Stimulated activated CD8-positive, alpha-beta memory T cell treated with anti-CD3 and anti-CD28 coated beads, Interleukin-15, amount 100 ng/mL, for 48 hours (primary cell): ENCODE measurements around the gene KLRD1.
"Not testable (repeated sequence)": the region's sequence is repeated elsewhere in the genome, so short reads cannot be mapped to it uniquely, and the experiment has no call there.

ENCODE experiments used
- DNase-seq, 2 donors: peaks; one replicate each; pipeline ENCODE4 v3.0.0-alpha.2; 2020; ENCODE audit warnings: low read depth in 2 of 2

KLRD1 gene, protein sequence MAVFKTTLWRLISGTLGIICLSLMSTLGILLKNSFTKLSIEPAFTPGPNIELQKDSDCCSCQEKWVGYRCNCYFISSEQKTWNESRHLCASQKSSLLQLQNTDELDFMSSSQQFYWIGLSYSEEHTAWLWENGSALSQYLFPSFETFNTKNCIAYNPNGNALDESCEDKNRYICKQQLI

DNA sequence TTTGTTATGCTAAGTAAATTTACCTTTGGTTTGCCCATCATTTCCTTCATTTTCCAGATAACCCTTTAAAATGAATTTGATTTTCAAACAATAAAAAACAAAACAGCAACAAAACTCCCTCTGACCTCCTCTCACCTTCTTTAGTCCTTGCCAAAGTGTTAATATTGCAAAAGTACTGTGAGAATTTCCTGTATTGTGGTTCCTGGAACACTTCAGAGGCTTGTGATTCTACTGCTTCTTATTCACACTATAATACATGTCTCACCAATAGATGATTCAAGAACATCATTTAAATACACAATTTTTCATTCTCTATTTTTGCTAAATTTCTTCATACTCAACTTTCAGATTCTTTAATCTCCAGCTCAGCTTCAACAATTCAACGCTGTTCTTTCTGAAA lies at the start of gene KLRD1:
Gene KLRD1 (plus strand): TSS at position 241 of the 400 bp plus-strand sequence. CDS start 208 bp downstream, outside the sequence.
- DNase-seq: no peak

DNA sequence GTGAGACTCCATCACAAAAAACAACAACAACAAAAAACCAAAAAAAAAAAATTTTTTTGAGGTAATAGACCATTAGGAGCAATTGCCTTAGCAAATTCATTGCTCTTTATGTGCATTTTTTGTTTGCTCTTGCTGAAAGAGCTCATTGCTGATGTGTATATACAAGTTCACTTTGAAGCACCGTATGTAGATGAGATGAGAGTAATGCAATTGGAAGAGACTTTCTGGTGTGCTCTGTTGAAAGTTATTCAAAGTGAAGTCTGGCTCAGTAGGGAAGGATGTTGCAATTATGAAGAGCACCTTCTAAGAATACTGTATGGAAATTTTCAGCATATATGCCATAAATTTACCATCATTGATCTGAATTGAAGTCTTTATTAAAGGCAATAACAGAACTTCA lies 46.7 kb upstream of the KLRD1 start:
- DNase-seq: no peak

DNA sequence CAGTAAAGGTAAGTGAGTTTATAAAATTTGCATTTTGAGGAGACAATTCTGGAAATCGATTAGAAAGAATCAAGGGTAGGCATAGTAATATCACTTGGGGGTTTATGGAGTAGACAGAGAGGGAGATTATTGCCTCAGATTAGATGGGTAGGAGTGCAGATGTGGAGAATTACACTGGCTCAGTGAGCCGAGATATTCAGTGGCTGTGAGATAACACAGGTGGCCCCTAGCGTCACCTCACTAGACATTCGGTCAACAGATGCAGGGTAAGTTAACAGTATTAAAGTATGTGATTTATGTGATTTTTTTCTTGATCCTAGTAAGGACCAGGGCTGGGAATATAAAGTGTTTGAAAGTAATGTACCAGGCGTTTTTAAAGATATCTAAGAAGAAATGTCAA lies 39.6 kb upstream of the KLRD1 start:
- no peak for DNase-seq

DNA sequence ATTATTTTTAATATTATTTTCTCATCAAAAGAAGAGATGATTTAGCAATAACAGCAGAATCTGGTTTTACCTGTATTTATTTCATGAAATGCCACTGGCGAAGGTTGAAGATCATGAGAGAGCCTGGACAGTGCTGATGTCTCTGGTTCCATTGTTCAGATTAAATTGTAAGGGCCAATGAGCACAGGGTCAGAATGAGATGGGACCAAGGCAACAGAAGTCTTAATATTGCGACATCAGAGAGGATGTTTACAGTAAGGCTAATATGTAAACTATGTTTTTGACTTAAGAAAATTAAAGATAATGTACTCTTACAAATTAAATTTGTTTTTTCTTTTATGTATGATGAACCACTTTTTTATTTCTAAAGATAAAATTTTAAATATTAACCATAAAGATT lies 35.2 kb upstream of the KLRD1 start:
- no peak for DNase-seq

DNA sequence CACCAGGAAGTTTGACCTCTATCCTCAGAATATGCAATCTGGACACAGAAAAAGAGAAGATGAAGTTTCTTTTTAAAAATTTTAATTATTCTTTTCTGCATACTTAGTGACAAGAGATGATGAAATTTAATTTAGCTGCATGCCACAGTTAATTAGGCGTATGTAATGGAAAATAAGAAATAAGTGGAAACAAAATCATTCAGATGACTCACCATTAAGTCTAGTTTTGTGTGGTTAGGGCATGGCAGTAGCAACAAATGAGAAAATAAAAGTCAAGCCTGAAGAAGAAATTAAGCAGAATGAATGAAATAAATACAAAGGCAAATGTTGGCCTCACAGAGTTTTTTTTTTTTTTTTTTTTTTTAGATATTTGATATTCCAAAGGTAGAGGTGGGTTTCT lies 30.9 kb upstream of the KLRD1 start:
- DNase-seq: no peak

DNA sequence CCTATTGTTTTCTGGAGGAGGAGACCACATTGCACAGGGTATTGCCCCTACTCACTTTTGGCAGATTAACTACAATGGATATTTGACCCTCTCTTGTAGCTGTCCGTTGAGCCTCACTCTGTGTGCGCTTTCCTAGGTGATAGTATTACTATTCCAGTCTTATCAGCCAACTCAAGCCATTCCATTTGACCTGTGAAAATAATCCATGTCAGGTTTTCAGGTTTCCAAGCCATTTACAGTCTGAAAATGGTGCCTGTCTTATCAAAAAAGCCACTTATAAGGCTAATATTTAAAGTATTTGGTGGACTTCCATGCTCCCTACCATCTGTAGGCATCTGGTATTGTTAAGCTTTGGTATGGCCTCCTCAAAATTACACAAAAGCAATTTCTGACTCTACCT lies 29.6 kb upstream of the KLRD1 start:
- DNase-seq: no peak

DNA sequence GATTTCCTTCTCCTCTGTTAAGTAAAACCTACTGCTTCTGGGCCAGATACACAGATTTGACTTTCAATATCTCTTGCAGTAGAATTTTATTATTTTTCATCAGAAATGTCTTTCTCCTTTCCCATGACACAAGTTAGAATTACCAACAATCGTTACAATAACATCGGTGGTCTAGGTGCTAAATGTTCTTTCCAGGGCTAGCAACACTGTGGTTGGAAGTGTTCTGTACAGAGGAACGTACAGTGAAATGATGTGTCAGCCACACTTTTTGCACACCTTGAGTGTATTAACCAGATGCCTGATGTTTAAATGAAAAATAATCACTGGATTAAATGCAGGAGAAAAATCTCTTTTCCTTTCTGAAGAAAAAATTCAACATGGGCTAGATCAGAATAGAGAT lies 27.7 kb upstream of the KLRD1 start:
- no peak for DNase-seq

DNA sequence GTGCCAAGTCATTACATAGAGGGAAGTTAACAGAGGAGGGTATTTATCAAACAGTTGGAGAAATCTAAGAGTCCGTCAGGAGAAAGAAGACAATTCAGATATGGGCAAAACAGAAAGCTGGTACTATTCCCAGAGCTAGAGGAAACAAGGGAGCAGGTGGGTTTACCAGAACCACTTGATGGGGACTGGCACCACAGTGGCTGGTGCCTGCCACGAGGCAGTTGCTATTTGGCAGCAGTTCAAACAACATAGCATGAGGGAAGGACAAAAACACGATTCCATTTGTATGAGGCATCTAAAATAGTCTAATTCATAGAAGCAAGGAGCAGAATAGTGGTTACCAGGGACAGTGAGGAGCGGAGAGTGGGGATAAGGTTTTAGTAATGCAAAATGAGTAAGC lies 24.6 kb upstream of the KLRD1 start:
- DNase-seq: no peak

DNA sequence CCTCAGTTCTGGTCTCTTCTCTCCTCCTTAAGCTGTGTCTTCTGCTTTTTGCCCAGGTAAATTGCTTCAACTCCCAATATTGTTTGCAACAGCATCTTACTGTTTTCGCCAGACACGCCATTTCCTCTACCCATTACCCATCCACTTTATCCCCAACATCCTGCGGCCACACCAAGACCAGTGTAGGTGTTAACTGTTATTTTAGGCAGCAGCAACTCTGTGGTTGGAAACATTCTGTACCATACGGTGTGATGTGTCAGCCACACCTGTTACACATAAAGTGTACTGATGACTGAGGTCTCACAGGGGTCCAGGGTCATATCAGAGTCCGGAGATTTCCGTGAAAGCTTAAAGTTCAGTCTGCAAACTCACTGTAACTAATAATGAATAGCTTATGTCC lies 21.8 kb upstream of the KLRD1 start:
- peak in 1 of 2 donors; percentile 49 for DNase-seq

DNA sequence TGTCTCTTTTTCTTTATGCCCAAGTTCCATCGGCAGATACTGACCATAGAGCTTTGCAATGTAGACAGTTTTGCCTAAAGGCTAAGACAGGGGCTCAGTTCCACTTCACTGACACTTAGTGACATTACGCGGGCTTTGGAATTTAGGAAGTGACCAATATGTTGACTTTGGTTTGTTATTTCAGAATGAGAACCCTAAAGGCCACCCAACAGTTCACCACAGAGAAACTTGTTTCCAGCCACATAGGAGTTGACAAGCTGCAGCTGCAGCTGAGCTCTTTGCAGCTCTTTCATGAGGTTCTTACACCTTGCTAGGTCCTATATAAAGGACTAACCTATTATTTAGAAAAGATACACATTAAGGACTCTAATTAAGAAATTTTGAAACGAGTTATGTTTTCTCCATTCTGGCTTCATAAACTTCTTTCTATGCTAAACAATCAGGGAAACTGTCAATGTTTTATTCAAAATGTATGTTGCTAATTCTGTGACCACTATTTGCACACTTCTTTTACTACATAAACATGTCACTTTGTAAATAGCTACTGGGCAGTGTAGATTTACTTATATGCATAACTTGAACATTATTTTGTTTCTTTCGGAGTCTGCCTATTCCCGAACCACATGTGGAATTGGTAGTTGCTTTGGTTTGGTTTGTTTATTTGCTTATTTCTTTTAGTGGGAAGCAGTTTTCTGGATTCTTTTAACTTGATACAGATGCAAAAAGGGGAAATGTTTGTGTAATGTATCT lies 18.5 kb upstream of the KLRD1 start:
- no peak for DNase-seq

DNA sequence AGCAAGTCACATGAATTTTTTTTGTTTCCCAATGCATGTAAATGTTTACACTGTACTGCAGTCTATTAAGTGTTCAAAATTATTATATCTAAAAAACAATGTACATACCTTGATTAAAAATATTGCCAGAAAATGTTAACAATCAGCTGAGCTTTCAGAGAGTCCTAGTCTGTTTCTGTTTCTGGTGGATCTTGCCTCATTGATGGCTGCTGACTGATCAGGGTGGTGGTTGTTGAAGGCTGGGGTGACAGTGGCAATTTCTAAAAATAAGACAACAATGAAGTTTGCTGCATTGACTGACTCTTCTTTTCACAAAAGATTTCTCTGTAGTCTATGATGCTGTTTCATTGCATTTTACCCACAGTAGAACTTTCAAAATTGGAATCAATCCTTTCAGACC lies 16.6 kb upstream of the KLRD1 start:
- no peak for DNase-seq

DNA sequence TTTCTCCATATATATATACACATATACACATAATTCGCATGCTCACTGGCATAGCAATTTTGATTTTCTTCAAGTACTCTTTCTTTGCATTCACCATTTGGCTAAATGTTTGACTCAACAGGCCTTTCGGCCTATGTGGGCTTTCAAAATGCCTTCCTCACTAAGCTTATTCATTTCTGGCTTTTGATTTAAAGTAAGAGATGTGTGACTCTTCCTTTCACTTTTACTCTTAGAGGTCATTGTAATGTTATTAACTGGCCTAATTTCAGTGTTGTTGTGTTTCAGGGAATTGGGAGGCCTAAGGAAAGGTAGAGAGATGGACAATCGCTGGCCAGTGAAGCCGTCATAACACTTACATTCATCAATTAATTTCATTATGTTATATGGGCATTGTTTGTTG lies 14.5 kb upstream of the KLRD1 start:
- no peak for DNase-seq

DNA sequence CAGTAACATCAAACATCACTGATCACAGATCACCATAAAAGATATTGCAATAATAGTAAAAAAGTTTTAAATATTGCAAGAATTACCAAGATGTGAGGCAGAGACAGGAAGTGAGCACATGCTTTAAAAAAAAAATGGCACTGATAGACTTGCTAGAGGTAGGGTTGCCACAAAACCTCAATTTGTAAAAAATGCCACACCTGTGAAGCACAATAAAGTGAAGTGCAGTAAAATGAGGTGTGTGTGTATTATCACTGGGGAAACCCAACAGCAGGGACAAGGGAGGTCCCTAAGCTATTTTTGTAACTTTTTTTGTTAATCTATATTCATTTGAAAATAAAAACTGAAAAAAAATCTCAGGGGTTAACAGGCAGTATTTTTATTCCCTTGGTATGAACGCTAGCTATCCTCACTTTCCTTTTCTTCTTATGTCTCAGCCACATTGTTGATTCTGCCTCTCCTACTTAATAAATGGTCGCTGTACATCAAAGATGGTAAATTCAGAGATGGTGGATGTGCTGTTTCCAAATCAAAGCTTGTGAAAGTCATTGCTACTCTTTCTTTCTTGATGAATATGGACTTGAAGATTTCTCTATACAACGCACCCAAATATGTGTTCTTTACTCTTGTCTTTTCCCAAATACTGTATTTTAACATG lies 14.0 kb upstream of the KLRD1 start:
- no peak for DNase-seq

DNA sequence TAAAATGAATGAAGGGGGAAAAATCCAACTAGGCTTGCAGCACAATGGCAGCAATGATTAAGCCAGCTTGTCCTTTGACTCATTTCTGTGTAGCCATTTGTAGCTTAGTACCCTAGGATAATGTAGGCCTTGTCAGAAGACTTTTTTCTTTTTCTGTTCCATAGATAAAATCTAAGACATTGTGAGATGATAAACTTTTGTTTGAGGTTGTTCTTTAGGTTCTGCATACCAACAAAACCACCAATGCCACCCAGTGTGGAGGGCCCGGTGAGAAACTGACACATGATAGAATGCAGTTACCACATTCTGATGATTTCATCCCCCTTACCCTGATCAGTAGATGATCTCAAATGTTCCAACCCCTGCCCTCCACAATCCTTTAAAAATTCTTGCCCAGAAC lies 6.6 kb upstream of the KLRD1 start:
- DNase-seq: peak; percentile 55 to 57

DNA sequence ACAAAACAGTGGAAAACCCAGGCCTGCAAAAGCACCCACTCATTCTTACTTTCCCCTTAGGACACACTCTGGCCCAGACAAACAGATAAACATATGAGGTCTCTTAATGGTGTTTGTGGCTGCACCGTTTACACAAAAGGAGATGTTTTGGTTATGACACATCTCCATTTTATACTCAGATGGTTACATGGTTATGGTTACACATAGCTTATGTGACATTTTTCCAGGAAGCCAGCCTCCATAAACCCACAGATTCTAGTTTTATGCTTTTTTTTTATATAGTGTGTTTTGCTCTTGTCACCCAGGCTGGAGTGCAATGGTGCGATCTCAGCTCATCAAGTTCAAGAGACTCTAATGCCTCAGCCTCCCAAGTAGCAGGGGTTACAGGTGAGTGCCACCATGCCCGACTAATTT lies 3.5 kb upstream of the KLRD1 start:
- no peak for DNase-seq

DNA sequence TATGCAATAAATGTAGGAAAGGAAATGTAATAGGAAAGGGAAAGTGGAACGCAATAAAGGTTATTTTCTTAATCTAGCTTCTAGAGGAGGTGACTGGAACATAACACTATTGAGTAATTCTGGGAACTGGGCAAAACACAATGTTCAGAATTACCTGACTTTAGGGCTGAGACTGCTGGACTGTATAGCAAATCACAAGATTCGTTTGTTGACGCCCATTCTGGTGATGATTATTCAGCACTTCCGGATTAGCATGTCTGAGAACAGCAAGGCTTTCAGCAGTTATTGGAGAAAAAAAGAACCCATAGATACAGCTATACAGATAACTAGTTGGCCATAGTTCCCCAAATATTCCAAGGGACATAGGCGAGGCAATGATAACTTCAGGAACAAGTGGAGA lies 2.3 kb upstream of the KLRD1 start:
- DNase-seq: no peak

DNA sequence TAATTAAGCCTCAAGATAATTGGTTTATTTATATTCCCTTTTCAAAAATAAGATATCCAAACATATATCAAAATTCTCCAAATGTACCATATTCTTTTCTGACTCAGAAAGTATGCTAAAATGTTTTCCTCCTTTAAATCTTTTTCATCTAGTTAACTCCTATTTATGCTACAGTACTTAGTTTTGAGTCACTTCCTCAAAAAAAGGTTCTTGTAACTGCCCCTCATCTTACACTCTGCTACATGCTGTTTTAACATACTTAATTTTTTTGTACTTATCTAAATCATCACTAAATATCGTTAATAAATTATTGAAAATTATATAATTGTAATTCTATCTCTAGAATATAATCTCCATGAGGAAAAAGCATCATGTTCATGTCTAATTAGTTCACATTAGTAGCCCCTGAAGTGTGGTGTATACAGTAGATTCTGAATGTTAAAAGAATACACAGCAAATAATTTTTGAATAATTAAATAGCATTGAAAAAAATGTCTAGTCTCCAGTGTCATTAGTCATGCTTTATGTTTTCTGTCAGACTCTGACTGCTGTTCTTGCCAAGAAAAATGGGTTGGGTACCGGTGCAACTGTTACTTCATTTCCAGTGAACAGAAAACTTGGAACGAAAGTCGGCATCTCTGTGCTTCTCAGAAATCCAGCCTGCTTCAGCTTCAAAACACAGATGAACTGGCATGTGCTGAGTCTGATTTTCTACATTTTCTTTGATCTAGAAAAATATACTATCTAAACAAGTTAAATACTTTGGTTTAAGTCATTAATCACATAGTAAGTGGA lies 3.5 kb downstream of the KLRD1 start:
- no peak for DNase-seq

DNA sequence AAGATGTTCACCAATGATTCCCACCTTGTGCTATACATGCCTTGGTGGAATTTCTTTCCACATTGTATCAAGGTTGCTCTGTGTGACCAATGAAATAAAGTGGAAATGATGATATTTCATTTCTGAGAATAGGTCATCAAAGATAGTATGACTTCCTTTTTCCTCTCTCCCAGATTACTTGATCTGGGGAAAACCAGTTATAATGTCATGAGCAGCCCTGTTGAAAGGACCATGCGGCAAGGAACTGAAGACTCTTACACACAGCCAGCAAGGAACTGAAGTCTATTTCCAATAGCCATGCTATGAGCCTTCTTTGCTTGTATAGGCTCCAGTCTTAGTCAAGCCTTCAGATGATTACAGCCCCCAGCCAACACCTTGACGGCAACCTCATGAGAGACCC lies 11.7 kb downstream of the KLRD1 start:
- DNase-seq: no peak

DNA sequence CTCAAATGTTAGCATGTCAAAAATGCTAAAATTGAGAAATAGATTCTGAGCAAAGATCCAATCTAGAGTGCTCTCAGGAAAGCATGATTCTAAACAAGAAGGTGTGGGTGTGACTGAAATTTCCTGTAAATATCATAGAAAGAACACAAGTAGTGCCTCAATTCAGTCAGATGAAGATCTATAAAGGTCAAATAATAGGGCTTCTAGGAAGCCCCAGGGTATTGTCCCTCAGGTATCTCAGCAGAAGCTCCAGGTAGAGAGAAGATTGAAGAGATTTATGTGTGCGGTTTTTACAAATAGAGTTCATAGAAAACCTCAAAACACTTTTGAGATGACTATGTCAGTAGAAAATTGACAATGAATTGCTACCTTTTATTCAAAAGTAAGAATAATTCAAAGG lies 13.0 kb downstream of the KLRD1 start:
- DNase-seq: no peak

DNA sequence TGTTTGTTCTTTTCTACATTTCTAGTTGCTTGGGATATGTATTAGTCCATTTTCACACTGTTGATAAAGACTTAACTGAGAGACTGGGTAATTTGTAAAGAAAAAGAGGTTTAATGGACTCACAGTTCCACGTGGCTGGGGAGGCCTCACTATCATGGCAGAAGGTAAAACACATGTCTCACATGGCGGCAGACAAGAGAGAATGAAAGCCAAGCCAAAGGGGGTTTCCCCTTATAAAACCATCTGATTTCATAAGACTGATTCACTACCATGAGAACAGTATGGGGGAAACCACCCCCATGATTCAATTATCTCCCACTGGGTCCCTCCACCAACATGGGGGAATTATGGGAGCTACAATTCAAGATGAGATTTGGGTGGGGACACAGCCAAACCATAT lies 21.0 kb downstream of the KLRD1 start:
- not testable (repeated sequence) for DNase-seq

DNA sequence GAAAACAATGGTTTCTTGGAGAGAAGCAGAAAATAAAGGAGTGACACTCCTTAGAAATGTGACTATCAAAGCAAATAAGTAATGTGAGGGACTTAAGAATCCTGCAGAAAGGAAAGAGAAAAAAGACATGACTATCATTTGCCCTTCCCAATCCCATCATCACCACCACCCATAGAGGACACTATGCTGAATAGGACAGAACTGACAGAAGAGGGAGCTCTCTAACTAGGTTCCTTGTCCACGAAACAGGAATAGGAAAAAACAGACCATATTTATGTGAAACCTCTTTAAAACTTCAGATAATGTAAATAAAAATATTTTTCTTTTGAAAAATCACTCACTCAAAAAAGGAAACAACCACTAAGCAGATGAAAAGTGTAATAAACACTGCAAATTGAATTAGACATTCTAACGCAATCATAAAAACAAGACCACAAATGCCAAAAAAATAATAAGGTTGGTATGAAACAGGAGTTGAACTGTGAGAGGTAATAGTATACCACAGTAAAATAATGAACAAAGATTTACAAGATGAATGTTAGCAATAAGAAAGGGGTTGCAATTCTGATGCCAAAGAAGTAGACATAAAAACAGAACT lies 24.1 kb downstream of the KLRD1 start:
- no peak for DNase-seq

DNA sequence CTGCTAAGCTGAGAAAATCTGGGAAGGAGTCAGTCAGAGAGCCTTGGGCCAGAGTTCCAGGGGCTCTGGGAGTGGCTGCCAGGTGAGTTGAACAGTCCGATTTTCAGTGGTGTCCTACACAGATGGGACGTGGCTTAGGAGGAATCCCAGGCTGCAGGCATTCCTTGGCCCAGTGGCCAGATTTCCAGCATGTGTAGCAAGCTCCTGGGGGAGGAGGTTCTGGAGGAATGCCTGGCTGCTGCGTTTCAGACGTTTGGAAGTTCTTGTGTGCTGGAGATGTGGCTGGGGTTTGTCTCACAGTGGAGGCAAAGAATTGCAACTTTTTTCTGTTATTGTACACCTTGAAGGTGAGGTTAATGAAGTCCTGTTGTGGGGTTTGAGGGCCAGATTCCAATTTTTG lies 28.5 kb downstream of the KLRD1 start:
- not testable (repeated sequence) for DNase-seq
